NCI-H2107 (cell line): ENCODE results near the gene ALOX5.

Experiments used
- DNase-seq: peaks from one replicate; lab custom pipeline; 2025; lab: John Stamatoyannopoulos, UW

The ALOX5 gene

DNA sequence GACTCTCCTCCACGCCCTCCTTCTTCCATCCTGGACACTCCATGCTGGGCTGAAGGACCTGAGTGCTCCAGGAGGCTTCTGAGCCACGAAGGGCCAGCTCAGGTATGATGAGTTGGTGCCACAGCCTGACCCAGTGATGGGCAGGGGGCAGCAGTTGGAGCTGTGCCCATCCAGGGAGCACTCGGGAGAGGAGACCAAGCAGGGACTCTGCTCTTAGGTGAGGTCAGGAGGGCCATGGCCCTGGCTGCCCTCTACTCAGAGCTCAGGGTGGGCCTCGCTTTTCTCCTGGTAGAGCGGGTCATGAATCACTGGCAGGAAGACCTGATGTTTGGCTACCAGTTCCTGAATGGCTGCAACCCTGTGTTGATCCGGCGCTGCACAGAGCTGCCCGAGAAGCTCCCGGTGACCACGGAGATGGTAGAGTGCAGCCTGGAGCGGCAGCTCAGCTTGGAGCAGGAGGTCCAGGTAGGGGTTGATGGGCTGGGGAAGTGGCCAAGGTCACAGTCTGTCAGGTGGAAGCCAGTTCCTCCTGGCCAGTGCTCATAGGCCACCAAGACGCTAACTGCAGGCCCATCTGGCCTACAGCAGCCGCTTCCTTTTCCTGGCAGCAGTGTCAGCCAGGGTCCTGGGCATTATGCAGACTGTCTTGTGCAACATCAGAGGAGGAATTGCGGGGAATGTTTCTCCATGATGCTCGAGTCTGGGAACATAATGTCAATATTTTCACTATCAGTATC lies 50.8 kb downstream of the ALOX5 start:
- no peak for DNase-seq

GRCh38 chr10:45425621-45426563 lies 51.9 kb downstream of the ALOX5 start:
- DNase-seq, result no peak

- DNase-seq, result no peak
These were observed 53.4 kb downstream of the ALOX5 start for GRCh38 chr10:45427262-45427969.

DNA sequence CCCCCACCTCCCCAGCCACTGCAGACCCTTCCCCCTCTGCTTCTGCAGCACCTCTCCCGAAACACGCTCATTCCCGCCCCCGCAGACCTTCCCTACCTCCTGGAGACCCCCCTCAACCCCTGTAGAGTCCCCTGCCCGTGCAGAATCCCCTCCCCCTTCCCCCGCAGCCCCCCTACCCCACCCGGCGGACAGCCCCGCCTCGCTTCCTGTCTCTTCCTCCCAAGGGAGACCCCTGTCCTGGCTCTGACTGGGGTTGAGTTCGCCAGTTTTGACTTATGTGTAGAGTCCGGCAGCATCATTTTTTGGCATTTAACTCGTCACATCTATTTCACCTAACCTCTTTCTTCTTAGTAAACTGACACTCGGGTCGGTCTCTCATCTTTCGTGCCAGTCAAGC lies 54.0 kb downstream of the ALOX5 start:
- no peak for DNase-seq

- no peak for DNase-seq
These were observed 54.8 kb downstream of the ALOX5 start for GRCh38 chr10:45428611-45429510.

DNA sequence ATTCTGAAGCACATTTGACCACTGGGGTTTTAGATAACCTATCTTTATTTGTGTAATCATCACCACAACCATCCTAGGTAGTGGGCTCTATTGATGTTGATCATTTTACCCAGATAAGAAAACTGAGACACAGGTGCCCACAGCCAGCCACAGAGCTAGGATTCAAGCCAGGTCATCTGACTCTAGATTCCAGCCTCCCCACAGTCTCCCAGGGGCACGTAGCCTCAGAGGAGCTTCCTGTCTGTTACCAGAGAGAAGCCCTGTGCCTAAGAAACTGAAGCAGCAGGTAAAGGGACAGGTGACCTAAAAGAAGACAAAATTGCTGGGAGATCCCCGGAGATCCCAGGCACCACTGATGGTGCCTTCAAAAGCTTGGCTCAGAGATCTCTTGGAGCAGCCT lies 55.8 kb downstream of the ALOX5 start:
- DNase-seq, result no peak

- DNase-seq, result no peak
These were observed 58.1 kb downstream of the ALOX5 start for GRCh38 chr10:45432113-45432512.

GRCh38 chr10:45432700-45433472 lies 58.9 kb downstream of the ALOX5 start:
- DNase-seq, result no peak

DNA sequence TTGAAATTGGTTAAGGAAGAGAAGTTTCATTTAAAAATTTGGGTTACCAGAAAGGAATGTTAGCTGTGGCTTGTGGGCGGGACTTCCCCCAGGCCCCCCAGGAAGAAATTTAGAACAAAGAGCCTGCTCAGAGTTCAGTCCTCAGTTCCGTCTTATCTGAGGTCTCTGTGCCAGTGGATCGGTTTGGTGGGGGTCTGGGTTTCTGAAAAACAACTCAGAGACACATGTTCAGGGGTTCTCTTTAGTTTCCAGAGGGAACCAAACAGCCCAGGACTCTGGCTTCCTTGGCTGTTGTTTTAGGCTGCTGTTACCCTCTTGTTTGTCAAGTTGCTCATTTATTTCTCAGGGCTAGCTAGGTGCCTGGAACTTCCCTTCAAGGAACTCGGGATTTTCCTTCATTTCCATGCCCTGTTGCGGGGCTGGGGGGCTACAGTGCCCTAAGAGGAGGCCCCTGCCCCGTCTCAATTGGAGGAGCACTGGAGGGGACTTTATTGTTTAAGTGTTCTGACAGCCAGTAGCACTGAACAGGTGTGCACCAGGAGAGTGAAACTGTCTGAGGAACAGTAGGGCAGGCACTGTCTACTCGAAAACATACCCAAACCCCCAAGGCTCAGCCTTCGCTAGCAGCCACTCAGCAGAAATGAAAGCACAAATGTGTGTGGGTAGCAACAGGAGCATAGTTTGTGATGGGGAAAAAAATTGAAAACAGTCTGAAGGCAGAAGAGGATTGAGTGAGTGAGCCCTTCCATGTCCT lies 59.9 kb downstream of the ALOX5 start:
- no peak for DNase-seq

DNA sequence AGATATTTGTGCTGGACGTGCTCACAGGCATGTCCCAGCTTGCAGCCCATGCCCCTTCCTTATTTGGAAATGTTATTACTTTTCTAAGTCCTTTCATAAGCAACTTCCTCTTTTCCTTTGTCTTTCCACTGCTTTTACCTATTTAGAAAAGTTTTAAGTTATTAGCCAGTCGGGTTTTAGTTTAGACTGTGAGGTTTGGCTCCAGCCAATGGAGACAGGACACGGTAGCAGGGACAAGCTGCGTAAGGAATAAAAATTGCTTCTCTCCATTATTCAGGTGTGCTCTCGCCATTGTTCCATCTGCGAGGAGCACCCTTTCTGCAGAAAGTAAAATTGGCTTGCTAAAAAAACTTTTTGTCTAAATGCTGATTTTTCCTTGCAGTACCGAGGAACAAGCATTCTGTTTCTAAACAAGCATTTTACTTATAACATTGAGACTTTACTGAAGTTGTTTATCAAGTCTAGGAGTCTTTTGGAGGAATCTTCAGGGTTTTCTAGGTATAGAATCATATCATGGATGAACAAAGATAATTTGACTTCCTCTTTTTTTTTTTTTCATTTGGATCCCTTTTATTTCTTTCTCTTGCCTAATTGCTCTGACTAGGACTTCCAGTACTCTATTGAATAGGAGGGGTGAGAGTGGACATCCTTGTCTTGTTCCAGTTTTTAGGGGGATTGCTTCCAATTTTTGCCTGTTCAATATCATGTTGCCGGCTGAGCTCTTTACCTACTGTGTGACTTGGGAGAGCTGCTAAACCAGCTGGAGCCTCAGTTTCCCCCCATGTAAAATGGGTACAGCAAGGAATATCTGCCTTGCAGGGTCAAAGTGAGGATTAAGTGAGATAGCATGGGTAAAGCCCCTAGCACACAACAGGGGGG lies 63.8 kb downstream of the ALOX5 start:
- DNase-seq, result no peak

DNA sequence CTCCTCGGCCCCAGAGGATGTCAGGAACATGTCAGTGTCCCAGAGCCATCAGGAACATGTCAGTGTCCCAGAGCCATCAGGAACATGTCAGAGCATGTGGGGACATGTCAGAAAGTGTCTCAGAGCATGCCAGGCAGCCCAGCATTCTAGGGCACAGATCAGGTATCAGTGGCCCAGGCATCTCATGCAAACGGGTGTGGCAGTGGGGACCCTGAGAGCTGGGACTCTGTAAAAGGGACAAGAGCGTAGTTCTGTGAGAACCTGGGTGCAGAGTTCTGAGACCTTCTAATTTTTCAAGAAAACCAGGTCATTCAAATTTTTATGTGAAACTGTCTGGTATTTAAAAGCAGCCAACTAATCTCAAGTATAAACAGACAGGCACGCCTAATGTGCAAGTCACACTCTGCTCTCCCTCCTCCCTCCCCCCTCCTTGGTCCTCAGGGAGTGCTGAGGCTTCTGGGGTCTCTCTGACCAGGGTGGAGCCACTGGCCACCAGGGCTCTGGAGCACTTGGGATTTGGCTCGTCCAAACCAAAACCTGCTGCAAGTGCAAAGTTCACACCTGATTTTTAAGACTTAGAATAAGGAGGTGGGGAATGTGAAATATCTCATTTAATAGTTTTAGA lies 64.6 kb downstream of the ALOX5 start:
- no peak for DNase-seq

DNA sequence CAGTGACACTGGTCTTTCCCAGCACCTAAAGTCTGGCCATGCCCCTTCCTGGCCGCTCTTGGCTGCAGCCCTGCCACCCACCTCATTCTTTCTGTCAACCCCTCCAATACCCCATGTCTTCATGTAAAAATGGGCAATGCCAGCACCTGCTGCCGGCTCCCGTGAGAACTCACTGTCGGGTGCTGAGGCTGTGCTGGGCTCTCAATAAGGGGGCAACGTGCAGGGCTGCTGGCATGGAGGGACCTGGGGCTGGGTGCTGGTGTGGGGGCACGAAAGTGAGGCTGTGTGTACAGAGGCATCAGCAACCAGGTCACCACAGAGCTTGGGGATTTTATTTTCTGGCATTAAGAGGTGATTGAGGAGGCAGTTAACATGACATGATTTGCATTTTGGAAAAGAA lies 65.3 kb downstream of the ALOX5 start:
- DNase-seq, result no peak

GRCh38 chr10:45439873-45440272 lies 65.9 kb downstream of the ALOX5 start:
- no peak for DNase-seq

- no peak for DNase-seq
These were observed 66.6 kb downstream of the ALOX5 start for GRCh38 chr10:45440511-45441062.

DNA sequence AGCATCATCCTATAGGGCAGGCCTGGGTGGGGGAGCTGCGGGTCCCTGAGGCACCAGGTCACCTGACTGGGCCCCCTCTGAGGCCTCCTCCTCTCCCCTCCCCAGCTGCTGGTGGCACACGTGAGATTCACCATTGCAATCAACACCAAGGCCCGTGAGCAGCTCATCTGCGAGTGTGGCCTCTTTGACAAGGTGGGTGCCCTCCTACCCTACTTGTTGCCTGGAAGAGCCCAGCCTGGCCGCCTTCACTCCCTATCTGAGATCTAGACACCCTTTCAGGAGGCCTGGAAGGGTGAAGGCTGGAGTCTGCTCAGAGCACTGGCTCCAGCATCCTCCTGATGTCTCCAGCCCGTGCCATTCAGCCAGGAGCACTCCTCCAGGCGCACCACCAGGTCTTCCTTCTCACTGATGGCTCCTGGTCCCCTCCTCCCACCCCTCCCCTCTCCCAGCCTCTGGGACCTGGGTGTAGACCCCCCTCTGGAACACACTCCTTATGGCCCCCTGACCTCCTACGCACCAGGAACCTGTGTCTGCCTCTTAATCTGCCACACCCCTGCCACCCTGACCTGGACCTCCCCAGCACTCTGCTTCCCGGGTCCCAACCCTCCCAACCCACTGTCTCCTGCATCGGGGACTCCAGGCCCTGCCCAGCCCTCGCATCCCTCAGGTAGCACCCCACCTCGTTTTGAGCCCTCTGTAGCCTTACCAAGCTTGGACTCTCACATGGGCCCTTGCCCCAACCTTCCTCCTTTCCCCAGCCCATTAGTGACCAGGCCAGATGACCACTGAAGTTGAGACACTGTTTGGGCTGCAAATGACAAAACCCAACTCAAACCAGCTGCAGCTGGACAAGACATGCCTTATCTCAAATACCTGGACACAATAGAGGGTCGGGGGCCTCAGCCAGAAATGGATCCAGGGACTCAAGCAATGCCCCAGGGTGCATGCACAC lies 67.5 kb downstream of the ALOX5 start:
- DNase-seq, result no peak

GRCh38 chr10:45442251-45442650 lies 68.2 kb downstream of the ALOX5 start:
- DNase-seq, result no peak

GRCh38 chr10:45442662-45443061 lies 68.6 kb downstream of the ALOX5 start:
- no peak for DNase-seq
